HCT116 (cell line): ENCODE data around the gene OR2T6. TPM values are rescaled to one million over a fixed set of nuclear protein-coding genes. Genes with fewer than 3 reads are reported as not detected.

Source experiments
- ATAC-seq: fragments of 200-7000 bp; cut with Tn5 transposase; 2 replicates; pipeline ENCODE4 v1.9.1; 2020; ENCODE audit warnings: mild to moderate bottlenecking, moderate library complexity
- BruUV-seq: library from RNA; stranded (reverse); fragments of 400-500 nt; replicated peaks from 2 replicates; lab custom pipeline; 2021; lab: Mats Ljungman, UMichigan
- CTCF ChIA-PET: fragments of 300-600 bp; sonication (Branson Sonifier 250); formaldehyde crosslinking; loops from one replicate; lab custom pipeline; 2021; ENCODE audit warnings: antibody characterized with exemption; lab: Charles Lee
- POLR2A ChIA-PET: fragments of 300-600, 350-600 bp; sonication (Branson Sonifier 250); formaldehyde crosslinking; loops from one replicate; lab custom pipeline; 2021; ENCODE audit warnings: antibody characterized with exemption; lab: Charles Lee
- RAD21 ChIA-PET, 2 experiments: fragments of 300-600 bp; sonication (Branson Sonifier 250); formaldehyde crosslinking; loops; one replicate each; lab custom pipeline; 2023; ENCODE audit warnings: low total read pairs in 2 of 2; ENCODE audit not compliant: uncharacterized antibody in 2 of 2, unreplicated experiment in 2 of 2, low non-redundant PET in 1 of 2; lab: Charles Lee
- DNase-seq: peaks from one replicate; pipeline ENCODE4 v3.0.0-alpha.2; 2010; ENCODE audit warnings: low read depth, low spot score
- H2AFZ ChIP-seq: fragments of 200-600 bp; shearing (Covaris generic), sonication (generic); 2 replicates; pipeline ENCODE4 v1.6.1; 2017; ENCODE audit warnings: low read depth, mixed run types, mixed read lengths, antibody characterized with exemption, low read length; ENCODE audit not compliant: poor library complexity, severe bottlenecking
- H3K27ac ChIP-seq: 2 replicates; pipeline ENCODE4 v1.5.1; 2012; ENCODE audit warnings: low read depth, low read length
- H3K27me3 ChIP-seq: fragments of 200-600 bp; sonication (generic); 2 replicates; pipeline ENCODE4 v1.6.1; 2016; ENCODE audit warnings: mixed run types, low read length, mixed read lengths; ENCODE audit not compliant: insufficient read depth
- H3K36me3 ChIP-seq, 2 experiments: fragments of 200-500 bp in 1 of 2; fragments of 200-600 bp in 1 of 2; sonication (Bioruptor generic) in 1 of 2; sonication (generic) in 1 of 2; 2 replicates each; pipeline versions ENCODE4 v1.5.1 to v1.6.1; 2014 to 2016; ENCODE audit warnings: low read length in 2 of 2, inconsistent platforms in 1 of 2, mixed read lengths in 1 of 2, mixed run types in 1 of 2; ENCODE audit not compliant: insufficient read depth in 2 of 2, control insufficient read depth in 1 of 2
- H3K4me1 ChIP-seq, 2 experiments: fragments of 200-600 bp in 1 of 2; sonication (generic) in 1 of 2; 2 replicates each; pipeline versions ENCODE4 v1.5.1 to v1.6.1; 2012 to 2017; ENCODE audit warnings: low read length in 2 of 2, inconsistent platforms in 1 of 2, mild to moderate bottlenecking in 1 of 2, mixed read lengths in 1 of 2, mixed run types in 1 of 2, moderate library complexity in 1 of 2; ENCODE audit not compliant: insufficient read depth in 2 of 2, control insufficient read depth in 1 of 2
- H3K4me2 ChIP-seq: fragments of 200-600 bp; sonication (generic); 2 replicates; pipeline ENCODE4 v1.6.1; 2017; ENCODE audit warnings: mixed run types, low read length, mixed read lengths
- H3K4me3 ChIP-seq, 2 experiments: fragments of 200-600 bp in 1 of 2; sonication (generic) in 1 of 2; replicated peaks in 1 of 2; 2 replicates each; pipeline ENCODE4 v1.5.1; 2011 to 2016; ENCODE audit warnings: low read length in 2 of 2, control low read depth in 1 of 2, low read depth in 1 of 2, mild to moderate bottlenecking in 1 of 2, mixed read lengths in 1 of 2, mixed run types in 1 of 2
- H3K79me2 ChIP-seq: fragments of 200-600 bp; sonication (generic); 2 replicates; pipeline ENCODE4 v1.6.1; 2017; ENCODE audit warnings: mild to moderate bottlenecking, mixed run types, low read length, moderate library complexity, mixed read lengths; ENCODE audit not compliant: insufficient read depth
- H3K9ac ChIP-seq: fragments of 200-600 bp; sonication (generic); 2 replicates; pipeline ENCODE4 v1.6.1; 2016; ENCODE audit warnings: low read length, mixed read lengths
- H3K9me2 ChIP-seq: fragments of 200-600 bp; sonication (generic), shearing (Covaris generic); 2 replicates; pipeline ENCODE4 v1.6.1; 2017; ENCODE audit warnings: mixed run types, mild to moderate bottlenecking, moderate library complexity; ENCODE audit not compliant: insufficient read depth
- H3K9me3 ChIP-seq, 2 experiments: fragments of 200-500 bp in 1 of 2; fragments of 200-600 bp in 1 of 2; sonication (Bioruptor generic) in 1 of 2; sonication (generic) in 1 of 2; 2 replicates each; pipeline ENCODE4 v1.6.1; 2014 to 2017; ENCODE audit warnings: low read length in 2 of 2, mixed read lengths in 2 of 2, inconsistent platforms in 1 of 2, low read depth in 1 of 2, mild to moderate bottlenecking in 1 of 2, mixed run types in 1 of 2, moderate library complexity in 1 of 2; ENCODE audit not compliant: control insufficient read depth in 1 of 2, insufficient read depth in 1 of 2
- H4K20me1 ChIP-seq: fragments of 200-600 bp; sonication (generic), shearing (Covaris generic); 2 replicates; pipeline ENCODE4 v1.6.1; 2017; ENCODE audit warnings: mixed run types, mild to moderate bottlenecking, moderate library complexity; ENCODE audit not compliant: insufficient read depth
- CEBPB ChIP-seq: IDR thresholded peaks from 2 replicates; pipeline ENCODE4 v1.6.1; 2012; ENCODE audit warnings: low read depth
- CTCF ChIP-seq, 3 experiments: fragments of 200-600 bp in 1 of 3; sonication (generic) in 1 of 3; IDR thresholded peaks in 2 of 3; conservative IDR thresholded peaks in 1 of 3; 2 replicates each; pipeline ENCODE4 v1.5.1; 2012 to 2017; ENCODE audit warnings: low read depth in 2 of 3, low read length in 2 of 3, antibody characterized with exemption in 1 of 3, borderline replicate concordance in 1 of 3, control low read depth in 1 of 3, mild to moderate bottlenecking in 1 of 3, mixed read lengths in 1 of 3, mixed run types in 1 of 3, moderate library complexity in 1 of 3; ENCODE audit not compliant: insufficient read depth in 1 of 3
- FOSL1 ChIP-seq: IDR thresholded peaks from 2 replicates; pipeline ENCODE4 v1.6.1; 2012; ENCODE audit warnings: low read depth
- RAD21 ChIP-seq: IDR thresholded peaks from 2 replicates; pipeline ENCODE4 v1.6.1; 2012; ENCODE audit warnings: low read depth, mild to moderate bottlenecking
- YY1 ChIP-seq: IDR thresholded peaks from 2 replicates; pipeline ENCODE4 v1.6.1; 2011; ENCODE audit warnings: low read length, low read depth, moderate library complexity, mild to moderate bottlenecking; ENCODE audit not compliant: insufficient replicate concordance; ENCODE audit errors: extremely low read depth
- ZNF274 ChIP-seq: fragments of 200-500 bp; sonication (Bioruptor generic); IDR thresholded peaks from 2 replicates; pipeline ENCODE4 v1.6.1; 2014; ENCODE audit warnings: mild to moderate bottlenecking, low read depth, low read length, inconsistent platforms
- intact Hi-C: fragments of 100-400 bp; cut with micrococcal nuclease; formaldehyde crosslinking; loops from 2 replicates; pipeline ENCODE4 v1.10.0; 2022
- total RNA-seq: library from RNA; stranded (reverse); gene quantifications from one replicate; pipeline ENCODE4 v1.2.1, GENCODE V29; 2021; ENCODE audit not compliant: unreplicated experiment
- TF ChIP-seq, protein P1 (sequence below): IDR thresholded peaks from 2 replicates; pipeline ENCODE4 v1.6.1; 2011; ENCODE audit warnings: mild to moderate bottlenecking, low read length, moderate library complexity; ENCODE audit not compliant: insufficient replicate concordance; ENCODE audit errors: extremely low read depth
- TF ChIP-seq, protein P2 (sequence below): IDR thresholded peaks from 2 replicates; pipeline ENCODE4 v1.6.1; 2012

OR2T6 gene
- total RNA-seq, 1 experiment from 2014 or later, result not detected

GRCh38 chr1:248348475-248348874 is 27.1 kb upstream of the OR2T6 start, which contains the start of gene OR14C36:
TSS of gene OR14C36 (plus strand) at chr1:248348775. CDS start at chr1:248348775, 0 bp downstream.
- peaks cover 5 to 24% of the 10 kb centered on the region in 2 experiments; a peak in 2 of 4 replicates for H3K9me3 ChIP-seq
- no peak within 1 kb of the TSS for H3K4me2 ChIP-seq
- H3K4me3 ChIP-seq, result no peak within 1 kb of the TSS
- no peak within 1 kb of the TSS for H3K9ac ChIP-seq
- RAD21 ChIA-PET, result no interaction called here
- H2AFZ ChIP-seq, result no peak within 1 kb of the TSS
- no peaks in the 10 kb centered on the region for H3K79me2 ChIP-seq
- no peak within 1 kb of the TSS for H3K27ac ChIP-seq
- CTCF ChIA-PET, result no interaction called here
- TF ChIP-seq ZNF274 (no peak), CTCF (IDR thresholded peaks at IDR 0.05 in 2 of 3, conservative IDR thresholded peaks at IDR 0.05 in 1 of 3; ENCODE audit: borderline replicate concordance in 1 of 3, insufficient read depth in 1 of 3, low read depth in 2 of 3, low read length in 2 of 3) (no peak), CEBPB (no peak), RAD21 (no peak), FOSL1 (no peak), YY1 (no peak)
- TF ChIP-seq, protein P1, sequence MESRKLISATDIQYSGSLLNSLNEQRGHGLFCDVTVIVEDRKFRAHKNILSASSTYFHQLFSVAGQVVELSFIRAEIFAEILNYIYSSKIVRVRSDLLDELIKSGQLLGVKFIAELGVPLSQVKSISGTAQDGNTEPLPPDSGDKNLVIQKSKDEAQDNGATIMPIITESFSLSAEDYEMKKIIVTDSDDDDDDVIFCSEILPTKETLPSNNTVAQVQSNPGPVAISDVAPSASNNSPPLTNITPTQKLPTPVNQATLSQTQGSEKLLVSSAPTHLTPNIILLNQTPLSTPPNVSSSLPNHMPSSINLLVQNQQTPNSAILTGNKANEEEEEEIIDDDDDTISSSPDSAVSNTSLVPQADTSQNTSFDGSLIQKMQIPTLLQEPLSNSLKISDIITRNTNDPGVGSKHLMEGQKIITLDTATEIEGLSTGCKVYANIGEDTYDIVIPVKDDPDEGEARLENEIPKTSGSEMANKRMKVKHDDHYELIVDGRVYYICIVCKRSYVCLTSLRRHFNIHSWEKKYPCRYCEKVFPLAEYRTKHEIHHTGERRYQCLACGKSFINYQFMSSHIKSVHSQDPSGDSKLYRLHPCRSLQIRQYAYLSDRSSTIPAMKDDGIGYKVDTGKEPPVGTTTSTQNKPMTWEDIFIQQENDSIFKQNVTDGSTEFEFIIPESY, result no peak
- TF ChIP-seq, protein P2, sequence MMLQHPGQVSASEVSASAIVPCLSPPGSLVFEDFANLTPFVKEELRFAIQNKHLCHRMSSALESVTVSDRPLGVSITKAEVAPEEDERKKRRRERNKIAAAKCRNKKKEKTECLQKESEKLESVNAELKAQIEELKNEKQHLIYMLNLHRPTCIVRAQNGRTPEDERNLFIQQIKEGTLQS, result no peak
- intact Hi-C loops, result no loop called here
- POLR2A ChIA-PET, result no interaction called here
- H4K20me1 ChIP-seq, result no peaks in the 10 kb centered on the region
- no peaks in the 10 kb centered on the region for H3K36me3 ChIP-seq
- H3K9me2 ChIP-seq, result no peaks in the 10 kb centered on the region
- H3K27me3 ChIP-seq, result no peaks in the 10 kb centered on the region
- ATAC-seq (no peak), DNase-seq (no peak)
- H3K4me1 ChIP-seq, result no peaks in the 10 kb centered on the region
- BruUV-seq, result no TSS peak
